H54 (cell line): Measurements from ENCODE around the gene RASSF1.

Experiments
- DNase-seq: peaks from one replicate; pipeline ENCODE4 v3.0.0; 2011; ENCODE audit warnings: low spot score, mixed read lengths; ENCODE audit not compliant: insufficient read length
- FAIRE-seq: peaks from 3 replicates; lab custom pipeline; 2011; peaks lifted over from hg19 to GRCh38; lab: Jason Lieb, UNC
- POLR2A ChIP-seq: IDR thresholded peaks from 2 replicates; pipeline ENCODE4 v1.6.1; 2011; ENCODE audit warnings: low read depth, mild to moderate bottlenecking, low read length

RASSF1 gene

GRCh38 chr3:50358355-50358910 lies 17.8 kb upstream of the RASSF1 start:
- DNase-seq (no peak), FAIRE-seq (no peak)
- no peak for TF ChIP-seq POLR2A

- no peak for DNase-seq
- no peak for TF ChIP-seq POLR2A
- FAIRE-seq = no peak
Observed at GRCh38 chr3:50357481-50357880, 16.8 kb upstream of the RASSF1 start.

- FAIRE-seq (no peak), DNase-seq (no peak)
- TF ChIP-seq POLR2A = no peak
Observed at GRCh38 chr3:50356553-50356952, 15.9 kb upstream of the RASSF1 start.

GRCh38 chr3:50355829-50356552 lies 15.4 kb upstream of the RASSF1 start:
- TF ChIP-seq POLR2A = no peak
- FAIRE-seq (no peak), DNase-seq (no peak)

GRCh38 chr3:50354850-50355249 lies 14.2 kb upstream of the RASSF1 start:
- DNase-seq (no peak), FAIRE-seq (no peak)
- no peak for TF ChIP-seq POLR2A

- DNase-seq (no peak), FAIRE-seq (no peak)
- TF ChIP-seq POLR2A = no peak
Observed at GRCh38 chr3:50354186-50354764, 13.6 kb upstream of the RASSF1 start.

GRCh38 chr3:50353245-50354004 lies 12.8 kb upstream of the RASSF1 start:
- no peak for TF ChIP-seq POLR2A
- DNase-seq = no peak
- no peak for FAIRE-seq

- no peak for TF ChIP-seq POLR2A
- no peak for FAIRE-seq
Observed at GRCh38 chr3:50352781-50353180, 12.1 kb upstream of the RASSF1 start.

GRCh38 chr3:50351323-50351697 lies 10.7 kb upstream of the RASSF1 start:
- TF ChIP-seq POLR2A = no peak
- FAIRE-seq (no peak), DNase-seq (no peak)

More at GRCh38 chr3:50352781-50353180, 12.1 kb upstream of the RASSF1 start:
- DNase-seq = no peak

GRCh38 chr3:50350527-50351322 lies 10.1 kb upstream of the RASSF1 start, which contains the start of the genes CYB561D2 and NPRL2:
TSS of gene CYB561D2 (plus strand) at chr3:50350862. CDS start at chr3:50351434, 572 bp downstream.
TSS of gene NPRL2 (minus strand) at chr3:50350775. CDS start at chr3:50350652, 123 bp downstream.
- TF ChIP-seq POLR2A = peak; percentile 91
- peak; percentile 95 for DNase-seq
- FAIRE-seq = no peak

- FAIRE-seq = no peak
- TF ChIP-seq POLR2A = no peak
- DNase-seq = no peak
Observed at GRCh38 chr3:50350213-50350526, 9.5 kb upstream of the RASSF1 start.

GRCh38 chr3:50347187-50347813 lies 6.7 kb upstream of the RASSF1 start:
- no peak for TF ChIP-seq POLR2A
- FAIRE-seq = no peak
- peak; percentile 76 for DNase-seq
